Gastrocnemius medialis (tissue), 4 donors: Measurements from ENCODE around the gene NT5C3B.

Source experiments
- CTCF ChIP-seq, 5 experiments: fragments of 450-650 bp in 3 of 5; fragments of 200-600 bp in 2 of 5; sonication (generic) in 2 of 5; IDR thresholded peaks in 4 of 5; conservative IDR thresholded peaks in 1 of 5; 1 replicate in 4 of 5; 2 replicates in 1 of 5; pipeline ENCODE4 v1.5.1; 2016 to 2019; ENCODE audit warnings: antibody characterized with exemption in 5 of 5, mild to moderate bottlenecking in 3 of 5, moderate library complexity in 3 of 5
- POLR2A ChIP-seq, 2 donors: fragments of 450-650 bp; IDR thresholded peaks; one replicate each; pipeline ENCODE4 v1.6.1; 2017; ENCODE audit warnings: antibody characterized with exemption in 2 of 2, mild to moderate bottlenecking in 2 of 2, moderate library complexity in 2 of 2

GRCh38 chr17:41787021-41787418, 49.0 kb downstream of the NT5C3B start:
- TF ChIP-seq CTCF (IDR thresholded peaks at IDR 0.05 in 4 of 5, conservative IDR thresholded peaks at IDR 0.05 in 1 of 5), result no peak
- no peak for TF ChIP-seq POLR2A (IDR thresholded peaks at IDR 0.05)
